MCF 10A (cell line): ENCODE results near the gene MOV10L1. TPM values are rescaled to one million over a fixed set of nuclear protein-coding genes. Genes with fewer than 3 reads are reported as not detected.

Experiments used
- BruUV-seq: library from RNA; stranded (reverse); fragments of 400-500 nt; replicated peaks from 2 replicates; lab custom pipeline; 2021; lab: Mats Ljungman, UMichigan
- CTCF ChIA-PET: fragments of 300-600 bp; sonication (Branson Sonifier 250); formaldehyde crosslinking; extraction: SDS; loops from one replicate; lab custom pipeline; 2021; ENCODE audit warnings: antibody characterized with exemption, inconsistent platforms; lab: Yijun Ruan, JAX
- POLR2A ChIA-PET: fragments of 300-600, 350-650 bp; sonication (Branson Sonifier 250); formaldehyde crosslinking; extraction: SDS; loops from one replicate; lab custom pipeline; 2020; ENCODE audit warnings: antibody characterized with exemption, inconsistent platforms; lab: Yijun Ruan, JAX
- DNase-seq: peaks from one replicate; pipeline ENCODE4 v3.0.0-alpha.2; 2018; ENCODE audit not compliant: unreplicated experiment
- H3K27ac Mint-ChIP-seq: one replicate; pipeline ENCODE4 v1.8.0; 2022; ENCODE audit warnings: mild to moderate bottlenecking, low read depth, mixed read lengths; ENCODE audit not compliant: unreplicated experiment
- H3K27me3 Mint-ChIP-seq: one replicate; pipeline ENCODE4 v1.8.0; 2022; ENCODE audit warnings: mixed read lengths; ENCODE audit not compliant: insufficient read depth, unreplicated experiment
- H3K36me3 Mint-ChIP-seq: one replicate; pipeline ENCODE4 v1.8.0; 2022; ENCODE audit warnings: mild to moderate bottlenecking, moderate library complexity, mixed read lengths; ENCODE audit not compliant: insufficient read depth, unreplicated experiment
- H3K4me1 Mint-ChIP-seq: one replicate; pipeline ENCODE4 v1.8.0; 2022; ENCODE audit warnings: mixed read lengths; ENCODE audit not compliant: insufficient read depth, unreplicated experiment
- H3K4me3 Mint-ChIP-seq: one replicate; pipeline ENCODE4 v1.8.0; 2022; ENCODE audit warnings: mild to moderate bottlenecking, moderate library complexity, mixed read lengths; ENCODE audit not compliant: unreplicated experiment
- H3K9me3 Mint-ChIP-seq: one replicate; pipeline ENCODE4 v1.8.0; 2022; ENCODE audit warnings: mixed read lengths; ENCODE audit not compliant: unreplicated experiment
- CTCF ChIP-seq: fragments of 200-600 bp; IDR thresholded peaks from one replicate; pipeline ENCODE4 v1.8.0; 2022; ENCODE audit warnings: antibody characterized with exemption, mild to moderate bottlenecking; ENCODE audit not compliant: unreplicated experiment
- intact Hi-C: fragments of 100-400 bp; cut with micrococcal nuclease; formaldehyde crosslinking; loops from 2 replicates; pipeline ENCODE4 v1.14.1; 2022
- total RNA-seq: library from RNA; stranded (reverse); gene quantifications from 2 replicates; pipeline ENCODE4 v1.2.3, GENCODE V29; 2022

Gene MOV10L1
- total RNA-seq, 1 experiment from 2014 or later: not detected

DNA sequence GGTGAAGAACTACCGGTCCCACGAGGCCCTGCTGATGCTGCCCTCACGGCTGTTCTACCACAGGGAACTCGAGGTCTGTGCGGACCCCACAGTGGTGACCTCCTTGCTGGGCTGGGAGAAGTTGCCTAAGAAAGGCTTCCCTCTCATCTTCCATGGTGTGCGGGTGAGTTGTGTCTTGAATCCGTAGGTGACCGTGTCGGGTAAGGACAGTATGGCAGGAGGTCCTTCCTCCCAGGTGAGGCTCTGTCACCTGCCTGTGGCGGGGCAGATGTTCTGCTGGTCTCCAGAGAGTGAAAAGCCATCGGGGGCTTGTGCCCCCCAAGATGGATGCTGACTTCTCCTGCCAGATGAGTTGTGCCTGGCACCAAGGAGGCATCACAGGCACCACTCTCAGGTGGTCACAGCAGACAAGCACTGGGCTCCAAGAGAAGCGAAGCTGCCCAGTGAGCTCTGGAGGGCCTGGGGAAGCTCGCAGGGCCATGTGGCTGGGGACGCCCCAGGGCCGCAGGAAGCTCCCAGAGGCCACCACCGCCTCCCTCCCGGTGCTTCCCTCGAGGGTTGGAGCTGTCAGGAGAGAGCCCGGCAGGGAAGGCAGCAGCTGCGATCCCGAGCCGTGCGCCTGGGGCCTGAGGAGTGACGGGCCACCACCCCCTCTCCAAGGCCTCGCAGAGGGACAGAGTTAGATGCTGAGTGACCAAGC is 63.4 kb downstream of the MOV10L1 start:
- Mint-ChIP-seq H3K4me3 (no peak overlapping the region), H3K4me1 (peaks cover 7% of the 10 kb centered on the region), H3K27me3 (no peaks in the 10 kb centered on the region), H3K36me3 (no peaks in the 10 kb centered on the region), H3K27ac (no peak overlapping the region), H3K9me3 (no peaks in the 10 kb centered on the region)
- no TSS peak for BruUV-seq
- intact Hi-C loops: no loop called here
- DNase-seq: no peak
- POLR2A ChIA-PET: interaction anchor here (0.6 to 1.3 kb wide), 2 partner anchors 49 to 441 kb away, joined by 3 read pairs; no protein-coding TSS in a partner anchor
- no peak for TF ChIP-seq CTCF
- CTCF ChIA-PET: interaction anchor here (0.6 to 2.0 kb wide), 5 partner anchors 10 to 354 kb away, joined by 3 to 7 read pairs (median 4); no protein-coding TSS in a partner anchor

- no peak for TF ChIP-seq CTCF
- intact Hi-C loops: no loop called here
- ChIA-PET CTCF (interaction anchor here (1.0 to 1.2 kb wide), 2 partner anchors 34 to 84 kb away, joined by 3 to 4 read pairs; no protein-coding TSS in a partner anchor), POLR2A (no interaction called here)
- BruUV-seq: no TSS peak
- Mint-ChIP-seq H3K36me3 (no peaks in the 10 kb centered on the region), H3K4me3 (no peak overlapping the region), H3K27ac (no peak overlapping the region), H3K9me3 (no peaks in the 10 kb centered on the region), H3K4me1 (peaks cover 11% of the 10 kb centered on the region), H3K27me3 (no peaks in the 10 kb centered on the region)
- no peak for DNase-seq
Measured at GRCh38 chr22:50153756-50154140, 63.9 kb downstream of the MOV10L1 start.

DNA sequence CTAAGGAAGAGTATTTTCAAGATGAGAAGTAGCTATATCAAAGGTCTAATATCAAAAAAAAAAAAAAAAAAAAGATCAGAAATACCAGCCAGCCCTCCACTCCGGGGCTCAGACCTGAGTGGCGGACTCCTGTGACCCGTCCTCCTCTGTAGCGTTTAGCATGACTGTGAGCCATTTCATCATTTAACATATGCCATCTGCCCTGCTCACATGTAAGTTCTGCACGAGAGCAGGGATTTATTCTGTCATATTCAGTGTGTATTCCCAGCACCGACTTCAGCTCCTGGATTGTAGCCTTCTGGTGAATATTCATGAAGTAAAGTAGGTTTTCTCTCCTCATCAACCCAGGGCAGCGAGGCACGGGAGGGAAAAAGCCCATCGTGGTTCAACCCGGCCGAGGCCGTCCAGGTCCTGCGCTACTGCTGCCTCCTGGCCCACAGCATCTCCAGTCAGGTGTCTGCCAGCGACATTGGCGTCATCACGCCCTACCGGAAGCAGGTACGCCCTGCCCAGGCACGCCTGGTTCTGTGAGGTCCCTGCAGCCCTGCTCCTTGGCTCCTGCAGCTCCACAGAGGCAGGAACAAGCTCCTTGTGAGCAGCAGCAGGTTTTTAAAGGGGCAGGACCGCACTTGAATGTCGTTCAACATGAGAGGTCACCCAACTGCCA is 68.0 kb downstream of the MOV10L1 start:
- Mint-ChIP-seq H3K4me3 (no peak overlapping the region), H3K27ac (no peak overlapping the region), H3K9me3 (no peaks in the 10 kb centered on the region), H3K27me3 (no peaks in the 10 kb centered on the region), H3K36me3 (no peaks in the 10 kb centered on the region), H3K4me1 (peaks cover 11% of the 10 kb centered on the region)
- no peak for TF ChIP-seq CTCF
- peak; percentile 70 for DNase-seq
- ChIA-PET CTCF (interaction anchor here (0.6 to 2.8 kb wide), 5 partner anchors 9 to 600 kb away, joined by 3 to 15 read pairs (median 5); no protein-coding TSS in a partner anchor), POLR2A (interaction anchor here (0.6 to 1.5 kb wide), 9 partner anchors 9 to 606 kb away, joined by 3 to 7 read pairs (median 4); no protein-coding TSS in a partner anchor)
- intact Hi-C loops: no loop called here
- BruUV-seq: no TSS peak

- CTCF ChIA-PET: interaction anchor here (0.7 kb wide), 1 partner anchor 12 kb away, joined by 5 read pairs; no protein-coding TSS in a partner anchor
- POLR2A ChIA-PET: no interaction called here
- intact Hi-C loops: no loop called here
- no peaks in the 10 kb centered on the region for H3K27me3 Mint-ChIP-seq
- no peak for DNase-seq
- no peak for TF ChIP-seq CTCF
- H3K9me3 Mint-ChIP-seq: no peaks in the 10 kb centered on the region
- H3K36me3 Mint-ChIP-seq: no peaks in the 10 kb centered on the region
- H3K4me3 Mint-ChIP-seq: no peak overlapping the region
- no TSS peak for BruUV-seq
- H3K4me1 Mint-ChIP-seq: peaks cover 11% of the 10 kb centered on the region
- H3K27ac Mint-ChIP-seq: no peak overlapping the region
Measured at GRCh38 chr22:50160947-50161346, 71.1 kb downstream of the MOV10L1 start.
